HG03442 (cell line): ENCODE results near the gene EYA3.
A peak's percentile ranks its signal among the peaks of the same experiment; 100 is the strongest.

Source experiments
- ATAC-seq: cut with Tn5 transposase; IDR thresholded peaks from one replicate; pipeline ENCODE4 v1.9.1; 2021; ENCODE audit warnings: mild to moderate bottlenecking, moderate library complexity; ENCODE audit not compliant: unreplicated experiment

EYA3 gene, protein sequence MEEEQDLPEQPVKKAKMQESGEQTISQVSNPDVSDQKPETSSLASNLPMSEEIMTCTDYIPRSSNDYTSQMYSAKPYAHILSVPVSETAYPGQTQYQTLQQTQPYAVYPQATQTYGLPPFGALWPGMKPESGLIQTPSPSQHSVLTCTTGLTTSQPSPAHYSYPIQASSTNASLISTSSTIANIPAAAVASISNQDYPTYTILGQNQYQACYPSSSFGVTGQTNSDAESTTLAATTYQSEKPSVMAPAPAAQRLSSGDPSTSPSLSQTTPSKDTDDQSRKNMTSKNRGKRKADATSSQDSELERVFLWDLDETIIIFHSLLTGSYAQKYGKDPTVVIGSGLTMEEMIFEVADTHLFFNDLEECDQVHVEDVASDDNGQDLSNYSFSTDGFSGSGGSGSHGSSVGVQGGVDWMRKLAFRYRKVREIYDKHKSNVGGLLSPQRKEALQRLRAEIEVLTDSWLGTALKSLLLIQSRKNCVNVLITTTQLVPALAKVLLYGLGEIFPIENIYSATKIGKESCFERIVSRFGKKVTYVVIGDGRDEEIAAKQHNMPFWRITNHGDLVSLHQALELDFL

DNA sequence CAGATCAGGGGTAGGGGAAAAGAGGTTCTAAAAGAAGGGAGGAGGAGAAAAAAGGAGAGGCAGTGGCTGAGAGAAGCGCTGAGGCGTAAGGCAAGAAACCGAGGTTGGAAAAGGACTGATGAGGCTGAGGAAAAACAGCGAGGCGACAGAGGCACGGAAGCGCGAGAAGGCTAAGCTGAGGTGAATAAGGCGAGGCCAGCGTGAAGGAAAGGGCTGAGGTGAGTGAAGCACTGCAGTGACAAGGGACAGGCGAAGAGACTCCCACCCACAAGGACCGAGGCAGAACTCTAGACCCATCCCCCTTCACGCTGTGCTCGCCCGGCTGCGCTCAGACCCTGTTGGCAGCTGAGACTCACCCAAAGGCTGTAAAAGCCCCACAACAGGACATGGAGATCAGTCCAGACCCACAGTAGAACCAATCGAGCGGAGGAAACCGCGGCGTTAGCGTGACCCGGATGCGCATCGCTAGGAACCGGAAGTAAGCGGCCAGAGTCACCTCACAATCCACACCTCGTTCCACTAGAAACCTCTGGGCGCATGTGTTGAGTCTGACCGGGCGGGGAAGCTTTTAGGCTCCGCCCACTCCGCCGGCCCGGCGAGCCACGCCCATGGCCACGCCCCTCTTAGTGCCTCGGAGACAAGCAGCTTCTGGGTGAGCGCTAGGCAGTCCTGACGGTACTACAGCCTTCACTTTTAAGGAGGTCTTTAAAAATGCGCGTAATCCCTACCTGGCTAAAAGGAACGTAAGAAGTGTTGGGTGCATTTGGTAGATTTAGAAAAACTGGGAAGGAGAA is at the start of gene EYA3:
Gene EYA3 (minus strand): TSS at position 443 of the 794 bp plus-strand sequence. CDS start 30,584 bp downstream, outside the sequence.
- ATAC-seq: peak; percentile 83

DNA sequence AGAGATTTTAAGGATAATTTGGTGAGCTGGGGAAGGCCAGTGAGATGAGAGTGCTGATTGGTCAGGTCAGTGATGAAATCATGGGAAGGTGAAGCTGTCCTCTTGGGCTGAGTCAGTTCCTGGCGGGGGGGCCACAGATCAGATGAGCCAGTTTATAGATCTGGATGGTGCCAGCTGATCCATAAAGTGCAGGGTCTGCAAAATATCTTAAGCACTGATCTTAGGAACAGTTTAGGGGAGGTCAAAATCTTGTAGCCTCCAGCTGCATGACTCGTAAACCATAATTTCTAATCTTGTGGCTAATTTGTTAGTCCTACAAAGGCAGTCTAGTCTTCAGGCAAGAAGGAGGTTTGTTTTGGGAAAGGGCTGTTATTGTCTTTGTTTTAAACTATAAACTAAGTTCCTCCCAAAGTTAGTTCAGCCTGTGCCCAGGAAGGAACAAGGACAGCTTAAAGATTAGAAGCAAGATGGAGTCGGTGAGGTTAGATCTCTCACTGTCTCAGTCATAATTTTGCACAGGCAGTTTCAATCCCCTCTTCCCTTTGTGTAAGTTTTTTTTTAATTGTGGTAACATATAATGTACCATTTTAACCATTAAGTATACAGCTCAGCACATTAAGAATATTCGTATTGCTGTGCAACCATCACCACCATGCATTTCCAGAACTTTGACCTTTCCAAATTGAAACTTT is 48.7 kb upstream of the EYA3 start:
- no peak for ATAC-seq

DNA sequence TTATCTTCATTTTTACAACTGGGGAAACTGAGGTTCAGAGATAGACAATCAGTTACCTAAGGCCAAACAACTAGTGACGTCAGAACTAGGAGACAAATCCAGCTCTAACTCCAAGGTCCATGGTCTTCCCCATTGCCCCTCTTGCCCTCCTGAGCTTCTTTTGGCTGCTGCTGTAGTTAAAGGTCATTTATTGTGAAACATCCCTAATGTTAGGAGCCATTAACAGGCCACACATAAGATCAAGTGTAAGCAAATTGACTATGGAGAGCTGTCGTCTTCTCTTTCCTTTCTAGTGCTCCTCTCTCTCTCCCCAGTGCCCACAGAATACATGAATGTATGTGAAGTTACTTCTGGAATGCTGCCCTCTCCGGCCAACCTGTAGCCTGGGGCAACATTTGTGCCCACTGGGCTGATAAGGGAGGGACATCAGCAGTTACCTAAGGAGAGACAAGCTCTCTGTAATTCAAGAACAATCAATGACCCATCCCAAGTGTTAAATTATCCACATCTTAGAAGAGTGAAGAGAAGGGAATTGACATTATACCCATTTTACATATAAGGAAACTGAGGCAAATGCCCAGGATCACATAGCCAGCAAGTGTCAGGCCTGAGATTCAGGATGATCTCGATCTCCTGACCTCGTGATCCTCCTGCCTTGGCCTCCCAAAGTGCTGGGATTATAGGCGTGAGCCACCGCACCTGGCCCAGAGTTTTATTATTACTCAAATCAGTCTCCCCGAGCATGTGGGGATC is 47.9 kb upstream of the EYA3 start:
- no peak for ATAC-seq

DNA sequence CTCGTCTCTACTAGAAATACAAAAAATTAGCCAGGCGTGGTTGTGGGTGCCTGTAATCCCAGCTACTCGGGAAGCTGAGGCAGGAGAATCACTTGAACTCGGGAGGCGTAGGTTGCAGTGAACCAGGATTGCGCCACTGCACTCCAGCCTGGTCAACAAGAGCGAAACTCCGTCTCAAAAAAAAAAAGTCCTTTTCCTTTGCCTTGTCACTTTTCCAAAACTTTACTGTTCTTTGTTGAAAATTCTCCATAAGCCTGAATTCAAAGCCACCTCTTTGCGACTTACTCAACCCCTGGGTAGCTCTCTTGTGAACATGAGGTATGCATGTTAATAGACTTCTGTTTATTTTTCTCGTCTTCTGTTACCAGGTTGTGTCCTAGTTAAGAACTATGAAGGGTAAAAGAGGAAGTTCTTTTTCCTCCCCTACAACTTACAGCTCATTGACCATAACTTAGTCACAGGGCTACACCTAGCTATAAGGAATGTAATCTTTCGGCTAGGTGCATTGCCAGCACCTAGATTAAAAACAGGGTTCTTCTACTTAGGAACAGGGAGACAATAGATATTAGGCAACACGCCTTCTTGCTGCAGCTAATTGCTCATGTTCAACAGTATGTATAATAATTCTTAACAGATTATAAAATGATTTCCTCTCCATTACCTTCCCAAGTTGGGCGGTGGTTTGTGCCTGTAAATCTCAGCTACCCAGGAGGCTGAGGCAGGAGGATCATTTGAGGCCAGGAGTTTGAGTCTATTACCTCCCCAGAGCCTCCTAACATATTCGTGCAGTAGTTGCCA is 47.2 kb upstream of the EYA3 start:
- no peak for ATAC-seq

DNA sequence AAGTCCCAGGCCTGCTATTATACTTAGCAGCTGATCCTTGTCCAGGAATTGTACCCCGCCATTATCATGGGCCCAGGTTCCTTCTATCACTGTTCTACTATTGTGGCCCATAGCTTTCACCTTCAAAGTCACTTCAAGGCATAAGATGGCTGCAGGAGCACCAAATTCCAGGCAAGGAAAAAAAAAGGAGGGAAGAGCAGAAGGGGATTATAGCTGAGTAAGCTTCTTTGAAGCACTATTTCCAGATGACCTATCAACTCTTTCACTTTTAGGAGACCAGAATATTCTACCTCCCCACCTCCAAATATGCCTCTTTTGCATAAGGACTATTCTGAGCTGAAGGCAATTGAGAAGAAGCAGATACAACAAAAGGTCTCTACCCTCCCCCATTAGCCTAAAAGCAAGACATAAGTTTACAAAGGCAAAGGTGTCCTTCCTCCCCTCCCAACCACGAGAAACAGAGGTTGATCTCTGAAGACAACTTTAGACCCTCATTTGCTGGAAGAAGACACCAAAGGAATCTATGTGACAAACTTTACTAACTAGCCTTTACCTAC is 46.3 kb upstream of the EYA3 start:
- ATAC-seq: no peak

DNA sequence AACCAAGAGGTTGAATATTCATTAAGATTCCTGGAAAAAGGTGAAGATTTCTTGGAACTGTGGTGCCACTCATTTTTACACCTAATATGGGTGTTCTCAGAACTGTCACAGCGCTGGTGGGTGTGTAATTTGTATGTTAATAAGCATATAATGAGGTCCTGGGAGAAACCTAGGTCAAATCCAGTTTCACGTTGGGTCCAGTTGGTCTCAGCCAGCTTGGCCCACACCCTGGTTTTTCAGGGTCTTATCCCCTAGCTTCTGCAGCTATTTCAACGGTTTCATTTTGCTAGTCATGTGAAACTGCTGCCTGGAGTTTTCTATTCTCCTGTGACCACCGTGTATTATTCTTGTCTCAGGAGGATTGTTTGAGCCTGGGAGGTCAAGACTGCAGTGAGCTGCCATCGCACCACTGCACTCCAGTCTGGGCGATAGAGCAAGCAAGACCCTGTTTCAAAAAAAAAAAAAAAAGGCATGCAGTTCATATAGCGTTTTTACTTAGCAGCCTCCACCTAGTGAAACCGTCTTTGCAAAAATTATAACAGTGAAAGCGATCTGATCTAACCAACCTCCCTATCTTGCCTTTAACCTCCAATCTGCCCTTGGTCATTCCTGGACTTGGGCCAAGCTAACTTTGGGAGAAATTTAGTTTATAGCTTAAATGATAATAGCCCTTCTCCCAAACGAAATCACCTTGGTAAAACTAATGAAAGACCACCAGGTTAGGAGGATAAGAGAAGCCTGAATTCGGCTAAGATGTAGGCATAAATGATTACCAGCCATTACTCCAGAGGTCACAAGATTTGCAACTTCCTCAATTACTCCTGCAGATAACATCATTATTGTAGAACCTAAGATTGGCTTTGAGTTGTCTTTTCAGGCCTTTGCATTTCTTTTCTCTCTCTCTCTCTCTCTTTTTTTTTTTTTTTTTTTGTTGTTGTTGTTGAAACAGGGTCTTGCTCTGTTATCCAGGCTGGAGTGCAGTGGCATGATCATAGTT is 44.1 kb upstream of the EYA3 start:
- ATAC-seq: no peak

DNA sequence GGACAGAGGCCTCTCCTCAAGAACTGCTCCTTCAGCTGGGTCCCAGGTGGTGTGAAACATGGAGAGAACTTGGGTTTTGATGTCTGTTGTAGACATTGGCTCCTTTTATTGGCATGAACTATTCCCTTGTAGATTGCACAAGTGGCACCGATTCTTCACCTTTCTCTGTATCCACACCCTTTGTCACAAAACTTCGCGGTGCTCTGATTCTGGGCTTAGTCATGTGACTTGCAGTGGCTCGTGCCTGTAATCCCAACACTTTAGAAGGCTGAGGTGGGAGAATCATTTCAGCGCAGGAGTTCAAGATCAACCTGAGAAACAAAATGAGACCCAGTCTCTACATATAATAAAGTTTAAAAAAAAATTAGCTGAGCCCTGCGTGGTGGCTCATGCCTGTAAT is 42.5 kb upstream of the EYA3 start:
- ATAC-seq: no peak

DNA sequence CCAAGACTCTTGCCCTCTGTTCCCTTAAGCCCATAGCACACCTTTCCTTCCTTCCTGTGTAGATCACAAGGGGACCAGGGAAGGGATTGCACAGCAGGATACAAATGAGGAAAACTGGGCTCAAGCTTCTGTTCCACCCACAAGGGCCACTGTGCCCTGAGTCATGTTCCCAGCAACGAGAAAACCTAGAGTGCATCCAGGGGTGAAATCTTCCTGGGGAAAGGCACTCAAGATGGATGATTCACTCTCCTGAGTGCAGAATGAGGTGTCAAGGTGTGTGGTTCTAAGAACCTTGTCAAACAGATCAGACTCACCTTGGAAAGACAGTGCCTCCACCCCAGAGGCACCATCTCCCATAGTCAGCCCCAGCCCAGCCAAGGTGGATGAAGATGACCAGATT is 40.7 kb upstream of the EYA3 start:
- ATAC-seq: no peak

DNA sequence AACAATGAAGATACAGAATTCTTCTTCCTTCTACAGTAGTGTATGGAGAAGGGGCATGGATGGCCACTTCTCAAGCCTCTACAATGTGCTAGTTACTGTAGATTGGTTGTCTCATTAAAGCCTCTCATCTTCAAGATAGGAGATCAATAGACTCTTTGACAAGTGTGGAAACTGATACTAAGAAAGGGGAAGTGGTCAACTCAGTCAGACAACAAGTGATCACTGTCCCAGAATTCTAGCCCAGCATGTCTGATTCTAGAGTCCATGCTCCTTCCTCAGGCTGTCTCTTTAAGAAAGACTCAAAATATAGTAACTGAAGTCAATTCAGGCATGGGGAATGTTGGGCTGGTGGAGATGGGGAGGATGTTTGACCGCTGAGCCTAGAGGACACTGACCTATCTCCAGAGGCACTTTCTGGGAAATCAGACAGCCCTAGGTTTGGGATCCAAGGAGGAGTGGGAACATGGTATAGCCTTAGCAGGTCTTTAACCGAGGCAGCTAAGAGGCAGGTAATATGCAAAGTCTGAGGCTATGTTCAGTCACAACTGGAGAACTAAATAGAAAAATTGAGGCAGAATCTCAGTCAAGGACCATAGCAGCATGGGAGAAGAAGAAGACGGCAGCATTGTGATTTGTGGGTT is 39.3 kb upstream of the EYA3 start:
- peak; percentile 57 for ATAC-seq

DNA sequence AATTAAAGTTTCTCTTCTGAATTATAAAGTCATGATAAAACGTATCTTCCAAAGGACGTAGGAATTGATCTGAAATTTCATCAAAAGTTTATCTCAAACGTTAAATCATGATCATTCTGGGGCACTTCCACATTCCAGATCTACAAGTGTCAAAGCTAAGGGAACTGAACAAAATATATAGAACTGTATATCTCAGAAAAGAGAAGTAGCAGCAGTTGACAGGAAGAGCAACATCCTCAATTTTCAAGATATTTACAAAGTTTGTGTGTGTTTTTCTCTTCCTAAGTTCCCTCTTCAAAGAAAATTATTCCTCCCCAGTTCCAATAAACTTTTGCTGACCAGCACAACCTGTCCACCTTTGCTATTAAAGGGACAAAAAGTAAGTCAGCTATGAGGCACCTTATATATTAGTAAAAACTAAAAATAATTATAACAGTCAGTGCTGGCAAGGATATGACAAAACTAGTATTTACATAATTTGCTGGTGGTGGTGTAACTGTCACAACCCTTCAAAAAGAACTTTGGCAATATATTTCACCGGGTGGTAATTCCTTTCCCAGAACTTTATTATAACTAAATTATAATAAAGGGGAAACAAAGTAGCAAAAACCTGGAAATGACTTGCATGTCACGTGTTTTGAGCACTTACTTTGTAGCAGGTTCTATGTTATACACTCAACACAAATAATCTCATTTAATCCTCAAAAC is 38.5 kb upstream of the EYA3 start:
- ATAC-seq: no peak

DNA sequence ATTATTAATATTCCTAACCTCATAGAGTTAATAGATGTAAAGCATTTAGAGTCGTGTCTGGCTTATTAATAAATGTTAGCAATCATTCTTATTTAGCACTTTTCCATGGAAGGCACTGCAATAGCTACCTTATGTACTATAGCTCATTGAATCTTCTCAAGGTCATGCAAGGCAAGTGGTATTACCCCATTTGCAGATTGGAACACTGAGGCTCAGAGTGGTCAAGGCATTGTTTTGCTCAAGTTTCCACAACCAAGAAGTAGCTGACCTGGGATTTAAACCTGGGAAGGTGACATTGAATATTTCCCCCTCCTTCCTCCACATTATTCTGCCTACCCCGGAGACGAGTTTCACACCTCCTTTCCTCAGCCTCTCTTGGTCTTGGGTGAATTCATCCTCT is 37.8 kb upstream of the EYA3 start:
- ATAC-seq: no peak

DNA sequence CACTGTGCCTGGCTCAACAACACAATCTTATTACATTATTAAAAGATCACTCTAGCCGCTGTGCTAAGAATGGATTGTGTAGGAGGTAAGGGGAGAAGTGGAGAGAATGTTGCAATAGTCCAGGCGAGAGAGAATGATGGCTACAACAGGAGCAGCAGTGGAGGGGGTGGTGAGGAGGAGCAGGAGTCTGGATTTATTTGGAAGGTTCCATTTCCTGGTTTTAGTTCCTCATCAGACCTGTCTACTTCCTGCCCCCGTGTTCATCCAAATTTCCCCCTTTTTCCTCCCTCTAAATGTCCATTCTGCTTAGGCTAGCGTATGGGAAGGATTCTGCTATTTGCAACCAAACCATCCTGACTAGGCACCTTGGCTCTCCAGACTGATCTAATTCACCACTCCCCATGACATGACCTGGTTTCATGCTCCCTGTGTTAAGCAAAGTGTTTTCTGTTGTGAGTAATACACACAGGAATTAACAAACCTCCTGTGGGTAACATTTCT is 35.1 kb upstream of the EYA3 start:
- no peak for ATAC-seq

DNA sequence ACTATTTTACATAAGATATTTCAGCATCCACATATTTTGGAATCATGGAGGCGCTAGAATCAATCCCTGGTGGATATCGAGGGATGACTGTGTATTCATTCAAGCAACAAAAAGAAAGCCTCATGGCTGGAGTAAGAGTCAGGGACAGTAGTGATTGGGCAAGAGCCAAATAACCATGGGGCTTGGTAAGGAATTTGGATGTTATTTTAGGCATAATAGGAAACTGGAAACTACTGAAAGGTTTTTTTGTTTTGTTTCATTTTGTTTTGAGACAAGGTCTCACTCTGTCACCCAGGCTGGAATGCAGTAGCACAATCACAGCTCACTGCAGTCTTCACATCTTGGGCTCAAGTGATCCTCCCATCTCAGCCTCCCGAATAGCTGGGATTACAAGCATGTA is 33.8 kb upstream of the EYA3 start:
- no peak for ATAC-seq

DNA sequence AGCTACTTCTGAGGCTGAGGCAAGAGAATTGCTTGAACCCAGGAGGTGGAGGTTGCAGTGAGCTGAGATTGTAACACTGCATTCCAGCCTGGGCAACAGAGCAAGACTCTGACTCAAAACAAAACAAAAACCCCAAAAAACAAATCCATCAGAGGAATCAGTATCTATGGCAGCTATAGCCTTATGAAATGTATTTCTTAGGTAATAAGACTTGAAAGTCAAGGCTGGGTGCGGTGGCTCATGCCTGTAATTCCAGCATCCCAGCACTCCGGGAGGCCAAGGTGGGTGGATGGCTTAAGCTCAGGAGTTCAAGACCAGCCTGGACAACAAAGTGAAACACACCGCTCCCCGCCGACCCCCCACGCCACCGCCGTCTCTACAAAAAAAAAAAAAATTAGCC is 31.1 kb upstream of the EYA3 start:
- no peak for ATAC-seq

DNA sequence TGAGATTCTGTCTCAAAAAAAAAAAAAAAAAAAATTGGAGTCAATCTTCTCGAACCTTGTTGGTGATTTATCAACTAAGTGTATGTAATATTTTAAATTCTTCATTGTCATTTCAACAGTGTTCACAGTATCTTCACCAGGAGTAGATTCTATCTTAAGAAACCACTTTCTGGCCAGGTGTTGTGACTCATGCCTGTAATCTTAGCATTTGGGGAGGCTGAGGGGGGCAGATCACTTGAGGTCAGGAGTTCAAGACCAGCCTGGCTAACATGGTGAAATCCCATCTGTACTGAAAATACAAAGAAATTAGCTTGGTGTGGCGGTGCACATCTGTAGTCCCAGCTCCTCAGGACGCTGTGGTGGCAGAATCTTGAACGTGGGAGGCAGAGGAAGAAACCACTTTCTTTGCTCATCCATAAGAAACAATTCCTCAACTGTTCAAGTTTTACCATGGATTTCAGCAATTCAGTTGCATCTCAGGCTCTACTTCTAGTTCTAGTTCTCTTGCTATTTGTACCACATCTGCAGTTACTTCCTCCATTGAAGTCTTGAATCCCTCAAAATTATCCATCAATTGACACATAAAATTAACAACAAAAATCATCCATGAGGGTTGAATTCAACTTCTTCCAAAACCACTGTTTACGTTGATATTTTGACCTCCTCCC is 30.4 kb upstream of the EYA3 start:
- ATAC-seq: no peak

DNA sequence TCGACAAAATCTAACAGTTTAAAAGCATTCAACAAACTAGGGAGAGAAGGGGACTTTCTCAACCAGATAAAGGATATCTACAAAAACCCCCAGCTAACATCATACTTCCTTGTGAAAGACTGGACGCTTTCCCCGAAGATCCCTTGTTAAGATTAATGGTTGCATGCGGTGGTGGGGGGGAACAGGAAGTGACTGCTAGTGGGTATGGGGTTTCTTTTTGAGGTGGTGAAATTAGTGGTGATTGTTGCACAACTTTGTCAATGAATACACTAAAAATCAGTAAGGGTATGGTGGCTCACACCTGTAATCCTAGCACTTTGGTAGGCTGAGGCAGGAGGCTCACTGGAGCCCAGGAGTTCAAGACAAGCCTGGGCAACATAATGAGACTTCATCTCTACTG is 26.9 kb upstream of the EYA3 start:
- ATAC-seq: no peak
